NOMO-1 treated with dmso at 0.1 percent for 144 hours (cell line): ENCODE data around the gene MAML2.

Source experiments
- DNase-seq: peaks from one replicate; lab custom pipeline; 2025; ENCODE audit not compliant: unreplicated experiment; lab: John Stamatoyannopoulos, UW

MAML2 gene

DNA sequence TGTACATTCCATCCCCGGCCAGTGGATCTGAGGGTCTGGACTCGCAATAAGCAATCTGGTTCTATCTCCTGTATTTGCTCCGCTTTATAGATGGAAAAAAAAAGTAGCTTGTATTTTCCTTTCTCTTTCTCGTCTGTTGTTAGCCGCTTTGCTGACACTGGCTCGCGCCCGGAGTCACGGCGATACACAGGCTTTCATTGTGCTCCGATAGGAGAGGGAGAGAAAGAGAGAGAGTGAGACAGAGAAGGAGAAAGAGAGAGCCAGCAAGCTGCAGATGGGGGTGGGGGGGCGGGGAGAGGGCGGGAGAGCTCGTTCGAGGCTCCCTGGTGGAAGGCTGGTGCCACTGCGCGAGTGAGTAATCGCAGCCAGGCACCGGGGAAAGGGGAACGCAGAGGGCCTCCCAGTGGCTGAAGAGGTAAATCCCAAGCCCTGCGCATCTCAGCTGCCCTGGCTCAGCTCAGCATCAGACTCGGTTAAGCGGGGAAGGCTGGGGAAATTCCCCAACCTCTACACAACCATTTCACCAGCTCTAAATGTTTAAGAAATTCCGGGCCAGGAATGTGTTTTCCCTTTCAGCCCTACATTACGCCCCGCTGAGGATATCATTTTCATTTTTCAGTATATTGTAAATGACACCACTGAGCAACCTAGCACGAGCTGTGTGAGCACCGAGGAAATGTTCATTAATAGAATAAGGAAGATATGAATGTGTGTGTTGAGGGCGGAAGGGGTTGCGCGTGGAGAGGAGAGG, at the start of gene MAML2:
Gene MAML2, minus strand, starts transcription at position 235 of the 751 bp plus-strand sequence. CDS start 1,300 bp downstream, outside the sequence.
- peak; percentile 70 for DNase-seq

DNA sequence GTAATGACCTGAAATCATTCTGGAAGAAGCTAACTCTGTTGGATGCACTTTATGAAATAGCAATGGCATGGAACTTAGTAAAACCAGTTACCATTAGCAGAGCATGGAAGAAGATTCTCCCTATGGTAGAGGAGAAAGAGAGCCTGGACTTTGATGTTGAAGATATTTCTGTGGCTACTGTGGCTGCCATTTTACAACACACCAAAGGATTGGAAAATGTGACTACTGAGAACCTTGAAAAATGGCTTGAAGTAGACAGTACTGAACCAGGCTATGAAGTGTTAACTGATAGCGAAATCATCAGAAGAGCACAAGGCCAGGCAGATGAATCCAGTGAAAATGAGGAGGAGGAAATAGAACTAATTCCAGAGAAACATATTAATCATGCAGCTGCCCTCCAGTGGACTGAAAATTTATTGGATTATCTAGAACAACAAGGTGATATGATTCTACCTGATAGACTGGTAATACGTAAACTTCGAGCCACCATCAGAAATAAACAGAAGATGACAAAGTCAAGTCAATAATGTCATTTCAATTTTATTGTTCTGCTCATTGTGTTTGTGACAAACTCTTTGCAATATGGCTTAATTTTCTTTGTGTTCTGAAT, 48.8 kb upstream of the MAML2 start:
- DNase-seq, result no peak

DNA sequence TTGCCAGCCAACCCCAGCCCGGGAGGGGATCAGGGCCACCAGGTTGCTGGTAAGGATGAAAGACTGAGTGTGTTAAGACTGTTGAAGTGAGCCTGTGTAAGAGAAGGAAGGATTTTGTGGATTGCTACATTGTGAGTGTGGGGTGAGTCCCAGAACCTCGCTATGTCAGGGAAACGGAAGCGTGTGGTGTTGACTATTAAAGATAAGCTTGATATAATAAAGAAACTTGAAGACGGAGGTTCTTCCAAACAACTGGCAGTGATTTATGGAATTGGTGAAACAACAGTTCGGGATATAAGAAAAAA, 47.4 kb upstream of the MAML2 start:
- DNase-seq, result no peak

DNA sequence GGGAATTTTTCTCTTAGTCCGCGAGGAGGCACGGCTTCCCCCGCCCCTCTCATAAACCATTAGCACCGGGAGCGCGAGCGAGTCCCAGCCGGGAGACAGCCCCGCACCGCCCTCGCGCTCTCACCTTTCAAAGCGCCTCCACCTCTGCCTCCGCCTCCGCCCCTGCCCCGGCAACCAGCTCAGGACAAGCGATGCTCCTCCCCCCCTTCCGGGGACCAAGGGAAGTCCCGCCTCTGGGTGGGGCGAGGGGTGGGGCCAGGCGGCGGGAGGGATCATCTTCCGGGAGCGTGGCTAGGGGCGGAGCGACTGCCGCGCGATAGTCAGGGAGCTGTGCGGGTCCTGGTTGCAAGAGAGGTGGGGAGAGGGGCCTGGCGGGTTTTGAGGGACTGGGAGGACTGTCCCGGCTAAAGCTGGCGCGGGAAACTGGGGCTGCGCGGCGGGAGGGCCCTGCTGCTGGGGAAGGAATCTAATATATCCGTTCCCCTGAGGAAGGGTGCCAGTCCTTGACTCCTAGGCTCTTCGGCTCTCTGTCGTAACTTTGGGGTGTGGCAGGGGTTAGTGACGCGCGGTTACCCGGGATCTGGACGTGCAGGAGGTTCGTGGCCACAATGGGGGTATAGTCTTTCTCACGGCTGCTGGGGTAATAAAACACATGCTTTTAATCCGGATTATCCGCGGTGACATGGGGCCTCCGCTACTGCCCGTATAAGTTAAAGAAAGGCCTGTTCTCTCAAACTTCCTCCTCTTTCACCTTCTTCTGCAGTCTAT, 46.9 kb upstream of the MAML2 start, which contains the start of the genes CCDC82 and JRKL:
Gene CCDC82, minus strand, starts transcription at position 193 of the 768 bp plus-strand sequence. CDS start 5,165 bp downstream, outside the sequence.
Gene JRKL, plus strand, starts transcription at position 294 of the 768 bp plus-strand sequence. CDS start 637 bp downstream, outside the sequence.
- DNase-seq, result peak; percentile 90

DNA sequence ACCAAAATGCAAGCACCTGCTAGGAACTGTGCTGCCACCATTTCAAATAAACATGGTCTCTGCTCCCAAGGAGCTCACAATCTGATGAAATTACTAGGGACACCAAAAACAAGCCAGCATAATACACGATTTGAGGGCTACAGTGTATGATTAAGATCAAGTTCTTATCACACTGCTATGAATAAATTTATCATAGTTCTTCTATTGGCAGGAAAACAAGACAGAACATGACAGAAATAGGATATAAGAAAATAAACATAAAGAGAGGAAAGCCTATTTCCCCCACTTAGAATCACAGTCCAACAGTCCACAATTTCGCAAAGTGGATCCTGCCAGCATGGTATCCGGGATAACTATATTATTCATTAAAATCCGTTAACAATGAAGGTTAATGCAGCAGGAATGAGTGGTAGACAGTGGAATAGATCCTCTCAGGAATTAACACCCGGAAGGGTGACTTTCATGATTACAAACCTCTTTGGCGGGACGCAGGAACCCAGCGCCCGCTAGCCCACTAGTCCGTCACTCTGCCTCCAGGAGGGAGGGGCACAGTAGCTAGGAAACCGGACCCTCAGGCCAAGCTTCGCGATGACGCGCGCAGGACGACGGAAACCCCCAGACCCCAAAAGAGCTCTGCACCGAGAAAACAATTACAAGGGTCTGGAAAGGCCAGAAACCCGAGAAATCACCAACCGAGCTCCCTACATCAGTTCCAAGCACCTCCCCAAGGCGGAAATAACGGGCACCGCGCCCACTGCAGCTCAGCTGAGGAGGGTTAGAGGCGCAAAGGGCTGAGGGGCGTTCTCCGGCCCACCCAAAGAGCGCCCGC, 46.1 kb upstream of the MAML2 start:
- no peak for DNase-seq

DNA sequence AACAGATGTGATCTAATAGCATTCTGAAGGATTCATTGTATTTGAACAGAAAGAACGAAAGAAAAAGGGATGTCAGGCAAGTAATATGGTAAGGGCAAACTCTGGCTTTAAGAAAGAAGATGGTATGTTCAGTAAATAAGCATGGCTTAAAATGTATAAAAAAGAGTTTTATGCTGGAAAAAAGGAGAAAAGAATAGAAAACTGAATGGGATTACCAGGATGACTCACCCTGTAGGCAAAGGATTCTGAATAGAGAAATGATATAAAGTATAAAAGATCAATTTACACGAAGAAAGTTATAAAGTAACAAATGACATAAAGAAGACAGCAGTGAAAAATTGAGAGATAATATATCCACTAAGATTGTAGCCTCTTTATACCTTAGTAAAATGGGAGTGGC, 42.2 kb upstream of the MAML2 start:
- no peak for DNase-seq

DNA sequence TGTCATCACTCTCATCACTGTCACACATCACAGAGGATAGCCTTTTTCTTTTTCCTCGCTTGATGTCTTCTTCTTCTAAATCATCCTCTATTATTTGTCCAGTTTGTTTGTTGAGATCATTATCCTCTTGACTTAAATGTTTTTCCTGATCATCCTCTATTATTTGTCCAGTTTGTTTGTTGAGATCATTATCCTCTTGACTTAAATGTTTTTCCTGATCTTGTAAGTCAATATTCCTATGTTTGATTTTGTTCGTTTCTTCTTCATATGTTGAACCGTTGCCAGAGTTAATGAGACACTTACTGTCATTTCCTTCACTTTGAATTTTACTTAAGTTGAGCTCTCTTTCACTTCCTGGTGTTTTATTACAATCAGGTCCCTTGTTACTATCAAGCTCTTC, 41.2 kb upstream of the MAML2 start:
- DNase-seq, result no peak

DNA sequence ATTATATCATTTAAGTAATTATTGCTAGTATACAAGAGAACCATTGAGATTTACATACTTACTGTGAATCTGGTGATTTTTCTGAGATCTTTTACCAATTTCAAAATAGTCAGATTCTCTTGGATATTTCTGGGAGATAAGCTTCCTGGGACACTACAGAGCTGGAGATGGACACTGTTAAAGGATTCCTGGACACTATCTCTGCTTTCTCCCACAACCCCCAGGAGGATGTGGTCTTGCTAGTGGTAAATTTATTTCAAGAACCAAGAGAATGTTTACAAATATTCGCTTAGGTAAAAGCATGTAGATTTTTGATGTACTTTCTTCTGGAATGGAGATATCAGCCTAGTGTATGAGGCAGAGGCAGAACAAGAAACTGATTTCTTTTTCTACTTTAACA, 33.8 kb upstream of the MAML2 start:
- DNase-seq, result no peak

DNA sequence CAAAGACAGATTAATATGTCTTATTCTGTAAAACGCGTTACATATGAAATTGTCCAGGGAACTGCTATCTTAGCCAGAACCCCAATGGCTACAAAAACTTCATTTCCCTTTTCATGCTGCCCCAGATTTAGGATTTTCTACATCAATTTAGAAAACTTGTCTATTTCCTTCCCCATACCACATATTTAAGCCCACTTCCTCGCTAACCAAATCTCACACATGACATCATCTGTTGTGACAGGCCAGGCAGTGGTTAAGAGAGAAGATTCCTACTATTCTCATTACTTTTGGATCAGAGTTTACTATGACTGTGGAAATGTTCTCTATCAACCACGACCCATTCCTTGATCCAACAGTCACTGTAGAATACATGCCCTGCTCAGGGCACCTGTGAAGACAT, 30.8 kb upstream of the MAML2 start:
- no peak for DNase-seq

DNA sequence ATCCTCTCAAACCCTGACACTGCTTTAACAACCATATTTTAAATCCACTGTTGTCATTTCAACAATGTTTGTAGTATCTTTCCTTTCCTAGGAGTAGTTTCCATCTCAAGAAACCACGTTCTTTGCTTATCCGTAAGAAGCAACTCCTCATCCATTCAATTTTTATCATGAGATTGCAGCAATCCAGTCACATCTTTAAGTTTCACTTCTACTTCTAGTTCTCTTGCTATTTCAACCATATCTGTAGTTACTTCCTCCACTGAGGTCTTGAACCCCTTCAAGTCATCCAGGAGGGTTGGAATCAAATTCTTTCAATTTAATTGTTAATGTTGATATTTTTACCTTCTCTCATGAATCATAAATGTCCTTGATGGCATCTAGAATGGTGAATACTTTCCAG, 24.3 kb upstream of the MAML2 start:
- peak; percentile 7 for DNase-seq

DNA sequence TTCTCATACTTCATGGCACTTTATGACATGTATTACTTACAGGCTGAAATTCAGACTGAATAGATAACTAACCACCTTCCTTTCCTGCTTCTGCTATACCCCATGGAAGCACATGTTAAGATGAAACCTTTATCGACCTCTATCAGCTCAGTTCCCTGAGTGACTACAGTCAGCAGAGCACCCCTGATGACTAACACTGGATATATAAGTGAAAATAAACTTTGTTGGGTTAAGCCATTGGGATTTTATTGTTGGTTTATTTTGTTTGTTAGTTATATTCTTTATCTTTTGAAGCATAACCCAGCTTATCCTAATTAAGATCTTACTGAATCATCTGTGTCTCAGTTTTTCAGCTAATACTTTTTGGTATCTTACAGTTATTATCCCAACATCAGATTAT, 23.0 kb upstream of the MAML2 start:
- no peak for DNase-seq

DNA sequence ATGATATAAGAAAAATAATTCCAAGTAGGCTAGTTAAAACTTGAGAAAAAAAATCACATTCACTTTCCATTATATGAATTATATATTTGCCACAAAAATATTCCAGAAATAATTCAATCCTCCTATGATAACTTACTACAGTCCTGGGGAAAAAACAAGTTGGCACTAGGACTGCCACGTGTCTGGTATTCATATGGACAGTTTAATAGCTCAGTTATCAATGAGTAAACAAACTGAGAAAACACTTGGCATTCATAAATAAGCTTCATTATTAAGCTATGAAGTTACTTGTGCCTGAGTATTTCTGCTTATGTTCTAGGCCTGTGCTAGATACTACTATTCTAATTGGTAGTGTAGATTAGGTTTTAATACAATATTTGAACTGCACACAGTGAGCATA, 22.5 kb upstream of the MAML2 start:
- no peak for DNase-seq

DNA sequence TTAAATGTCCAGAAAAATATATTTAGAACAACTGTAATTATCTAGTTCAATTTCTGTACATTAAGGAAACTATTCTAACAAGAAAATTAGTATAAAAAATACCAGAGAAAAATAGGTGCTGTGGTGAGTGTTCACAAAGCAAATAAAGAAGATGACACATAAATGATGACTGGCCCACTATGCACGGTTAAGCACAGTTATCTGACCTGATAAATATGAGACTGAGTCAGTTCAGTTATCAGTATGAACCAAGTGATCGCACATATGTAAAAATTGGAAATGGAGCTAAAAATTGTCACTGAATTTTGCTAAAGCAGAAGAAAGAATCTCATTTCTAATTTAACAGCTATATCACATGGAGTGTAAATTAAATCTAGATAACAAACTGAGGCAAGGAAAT, 18.8 kb upstream of the MAML2 start:
- DNase-seq, result no peak

DNA sequence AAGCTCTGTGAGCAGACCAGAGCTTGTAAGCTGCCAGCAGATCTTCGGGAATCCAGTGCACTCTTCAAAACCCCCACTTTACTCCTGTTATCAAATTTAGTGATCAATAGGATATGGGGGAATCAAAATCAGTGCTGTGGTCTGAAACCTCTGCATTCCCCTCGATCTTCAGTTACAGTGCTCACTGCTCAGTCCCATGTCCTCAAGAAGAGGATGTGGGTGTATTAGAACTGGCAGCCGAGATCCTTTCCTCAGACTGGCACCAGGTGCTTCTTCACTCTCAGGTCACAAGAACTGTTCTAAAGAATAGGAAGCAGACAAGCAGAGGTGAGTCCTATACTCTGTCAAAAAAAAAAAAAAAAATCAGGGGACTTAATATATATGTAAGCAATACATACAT, 15.3 kb upstream of the MAML2 start:
- DNase-seq, result no peak

DNA sequence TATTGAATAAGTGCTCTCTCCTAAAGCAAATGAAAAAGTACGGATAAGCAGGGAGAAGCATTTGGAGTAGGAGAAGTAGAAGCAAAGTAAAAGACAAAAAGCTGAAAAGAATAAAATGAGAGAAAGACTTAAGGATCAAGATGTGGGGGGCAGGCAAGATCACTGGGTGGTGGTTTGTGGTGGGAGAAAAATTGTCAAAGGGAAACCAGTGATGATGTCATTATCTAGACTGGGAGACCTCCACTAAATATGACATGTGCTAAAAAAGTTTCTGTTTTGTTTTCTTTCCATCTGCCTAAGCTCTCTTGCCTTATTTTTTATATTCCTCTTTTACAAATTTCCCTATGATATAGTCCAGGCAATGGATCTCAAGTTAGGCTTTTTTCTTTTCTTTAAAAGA, 14.8 kb upstream of the MAML2 start:
- DNase-seq, result no peak

DNA sequence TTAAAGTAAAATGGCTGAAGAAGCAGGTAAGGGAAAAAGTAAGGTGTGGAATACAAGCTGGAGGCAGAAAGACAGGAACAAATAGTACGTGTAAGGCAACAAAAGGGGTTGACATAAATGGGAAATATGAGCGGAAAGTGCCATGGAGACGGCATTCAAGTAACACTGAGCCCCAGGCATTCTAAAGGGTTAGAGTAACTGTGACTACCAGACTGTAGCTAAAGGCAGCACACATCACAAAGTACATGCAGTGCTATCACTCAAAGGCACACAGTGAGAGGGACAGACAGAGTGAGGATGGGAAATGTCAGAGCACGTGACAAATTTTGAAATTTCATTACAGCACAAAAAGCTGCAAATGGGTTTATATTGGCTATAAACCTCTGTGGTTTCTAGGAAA, 13.9 kb upstream of the MAML2 start:
- DNase-seq, result no peak

DNA sequence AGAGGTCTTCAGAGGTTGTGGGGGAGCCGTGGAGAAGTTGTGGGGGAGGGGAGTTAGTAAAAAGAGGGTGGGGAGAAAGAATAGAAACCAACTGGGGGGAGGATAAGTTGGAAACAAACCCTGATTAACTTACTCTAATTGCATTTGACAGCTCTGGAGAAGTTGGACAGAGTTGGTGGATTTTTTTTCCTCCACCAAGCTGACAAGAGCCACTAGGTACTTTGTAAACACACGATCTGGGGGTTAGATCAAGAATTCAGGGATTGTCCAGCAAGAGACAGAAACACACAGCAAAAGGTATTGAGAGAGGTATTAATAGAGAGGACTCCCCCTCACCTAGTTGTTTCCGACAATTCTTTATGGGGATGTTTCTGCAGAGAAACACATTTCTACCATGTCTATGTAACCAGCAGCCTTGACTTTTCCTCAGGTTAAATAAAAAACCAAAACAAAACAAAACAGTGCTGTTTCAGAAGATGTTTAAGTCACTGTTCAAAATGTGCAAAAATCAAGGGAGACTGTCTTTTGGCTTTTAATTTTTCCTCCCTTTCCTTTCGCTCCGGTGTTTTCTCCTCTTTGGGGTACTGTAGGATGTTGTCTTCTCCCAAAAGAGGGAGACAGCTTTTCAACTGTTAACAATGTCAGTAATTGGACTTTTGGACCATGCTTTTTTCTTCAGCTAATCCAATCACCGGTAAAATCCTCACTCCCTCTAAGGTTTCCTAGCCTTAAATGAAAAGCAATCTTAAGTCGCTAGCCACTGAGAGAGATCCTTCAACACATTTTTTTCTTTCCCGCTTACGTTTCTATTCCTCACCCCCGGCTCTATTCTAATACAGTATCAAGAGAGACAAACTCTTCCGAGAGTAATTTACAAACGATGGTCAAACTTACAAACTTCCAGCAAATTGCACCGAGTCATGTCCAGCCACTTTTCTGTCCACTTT, 708 bp downstream of the MAML2 start:
- DNase-seq, result no peak

DNA sequence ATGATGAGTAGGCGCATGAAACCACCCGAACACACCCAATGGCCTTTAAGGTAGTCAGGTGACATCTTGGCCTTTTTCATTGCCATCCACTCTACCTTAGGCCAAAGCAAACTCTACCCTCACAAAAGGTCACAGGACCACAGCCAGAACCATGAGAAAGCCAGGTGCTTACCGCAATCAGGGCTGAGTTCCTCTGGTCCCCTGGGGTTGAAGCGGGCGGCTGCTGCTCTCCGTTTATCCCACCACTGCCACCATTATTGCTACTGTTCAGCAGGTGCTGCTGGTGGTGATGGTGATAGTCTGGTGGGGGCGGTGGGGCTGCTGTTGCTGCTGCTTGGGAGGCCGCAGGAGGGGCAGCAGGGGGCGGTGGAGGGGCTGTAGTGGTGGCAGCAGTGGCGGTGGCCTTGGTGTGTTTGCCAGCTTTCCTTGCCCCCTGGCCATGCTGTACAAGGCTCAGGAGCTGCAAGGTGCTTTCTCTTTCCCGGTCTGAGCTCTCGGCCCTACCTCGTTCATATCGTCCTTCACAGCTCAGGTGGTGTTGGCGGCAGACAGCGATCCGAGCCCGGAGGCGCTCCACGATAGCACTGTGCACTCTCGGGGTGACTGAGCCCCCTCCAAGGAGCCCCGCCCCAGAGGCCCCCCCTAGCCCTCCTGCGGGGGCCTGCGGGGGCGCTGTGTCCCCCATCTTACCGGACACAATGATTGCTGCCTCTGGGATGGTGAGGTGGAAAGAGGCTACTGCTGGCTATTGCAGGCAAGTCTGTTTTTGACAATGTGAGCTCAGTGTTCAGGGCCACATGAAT, 1.6 kb downstream of the MAML2 start:
- DNase-seq, result no peak

DNA sequence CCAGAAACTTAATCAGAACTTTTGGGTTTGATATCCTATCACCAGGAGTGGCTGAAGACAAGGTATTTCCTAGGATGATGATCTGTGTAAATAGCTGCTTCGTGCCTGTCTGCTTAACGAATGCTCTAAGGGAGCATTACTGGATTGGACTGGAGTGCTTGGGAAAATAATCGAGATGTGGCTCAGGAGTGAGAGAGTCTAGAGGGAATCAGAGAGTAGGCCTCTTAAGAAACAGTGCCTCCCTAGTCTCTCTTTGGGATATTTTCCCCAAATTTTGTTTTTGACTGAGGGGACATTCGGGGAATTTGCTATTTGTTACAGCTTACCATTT, 2.5 kb downstream of the MAML2 start:
- no peak for DNase-seq
